B cell (primary cell): Measurements from ENCODE around the gene CHCHD3. TPM values are rescaled to one million over a fixed set of nuclear protein-coding genes. Genes with fewer than 3 reads are reported as not detected.

Source experiments
- ATAC-seq: fragments of 200-7000 bp; cut with Tn5 transposase; one replicate; pipeline ENCODE4 v1.10.0; 2021; ENCODE audit warnings: low read depth, mild to moderate bottlenecking, moderate number of reproducible peaks, moderate library complexity
- CTCF ChIA-PET: fragments of 350-600 bp; sonication (Branson Sonifier 250); formaldehyde crosslinking; loops from one replicate; lab custom pipeline; 2021; ENCODE audit warnings: antibody characterized with exemption, inconsistent platforms; lab: Charles Lee
- POLR2A ChIA-PET: fragments of 350-600 bp; sonication (Branson Sonifier 250); formaldehyde crosslinking; loops from one replicate; lab custom pipeline; 2021; ENCODE audit warnings: antibody characterized with exemption; lab: Charles Lee
- DNase-seq: peaks from one replicate; pipeline ENCODE4 v3.0.0; 2013
- H2AFZ ChIP-seq: 2 replicates; pipeline ENCODE4 v1.6.1; 2012; ENCODE audit warnings: mild to moderate bottlenecking, low read depth, low read length; ENCODE audit not compliant: insufficient read depth, poor library complexity, severe bottlenecking
- H3K27ac ChIP-seq, 2 donors: 1 replicate in 1 of 2; 2 replicates in 1 of 2; pipeline ENCODE4 v1.5.1; 2012 to 2013; ENCODE audit warnings: low read length in 2 of 2, mild to moderate bottlenecking in 2 of 2, moderate library complexity in 1 of 2
- H3K27me3 ChIP-seq, 4 experiments: fragments of 200-600 bp in 1 of 4; sonication (generic) in 1 of 4; replicated peaks in 1 of 4; 1 replicate in 2 of 4; 2 replicates in 2 of 4; pipeline versions ENCODE4 v1.6.1 to v1.7.0; 2013 to 2016; ENCODE audit warnings: low read length in 3 of 4, mild to moderate bottlenecking in 2 of 4, mixed read lengths in 1 of 4, moderate library complexity in 1 of 4; ENCODE audit not compliant: insufficient read depth in 4 of 4, control insufficient read depth in 3 of 4; ENCODE audit errors: control extremely low read depth in 1 of 4
- H3K36me3 ChIP-seq, 2 experiments: replicated peaks in 1 of 2; 1 replicate in 1 of 2; 2 replicates in 1 of 2; pipeline versions ENCODE4 v1.6.1 to v1.7.1; 2013; ENCODE audit warnings: low read length in 1 of 2; ENCODE audit not compliant: insufficient read depth in 2 of 2, control insufficient read depth in 1 of 2; ENCODE audit errors: control extremely low read depth in 1 of 2, extremely low read depth in 1 of 2
- H3K4me1 ChIP-seq, 2 donors: fragments of 200-600 bp in 1 of 2; sonication (generic) in 1 of 2; 1 replicate in 1 of 2; 2 replicates in 1 of 2; pipeline versions ENCODE4 v1.5.1 to v1.6.1; 2013 to 2017; ENCODE audit warnings: low read length in 2 of 2; ENCODE audit not compliant: control insufficient read depth in 2 of 2, insufficient read depth in 2 of 2
- H3K4me2 ChIP-seq: replicated peaks from 2 replicates; pipeline ENCODE3; 2012; ENCODE audit warnings: mild to moderate bottlenecking, low read depth, low read length; ENCODE audit not compliant: poor library complexity, severe bottlenecking
- H3K4me3 ChIP-seq, 5 experiments: fragments of 200-600 bp in 1 of 5; sonication (generic) in 1 of 5; 1 replicate in 3 of 5; 2 replicates in 2 of 5; pipeline versions ENCODE4 v1.5.1 to v1.7.0; 2011 to 2016; ENCODE audit warnings: low read length in 4 of 5, mild to moderate bottlenecking in 4 of 5, low read depth in 2 of 5, control low read depth in 1 of 5, moderate library complexity in 1 of 5; ENCODE audit not compliant: insufficient read depth in 1 of 5; ENCODE audit errors: control extremely low read depth in 1 of 5, extremely low read depth in 1 of 5
- H3K79me2 ChIP-seq: fragments of 200-600 bp; sonication (generic); one replicate; pipeline ENCODE4 v1.6.0; 2016; ENCODE audit warnings: low read length; ENCODE audit not compliant: control insufficient read depth, insufficient read depth
- H3K9ac ChIP-seq: fragments of 200-600 bp; sonication (generic); 2 replicates; pipeline ENCODE4 v1.6.1; 2017; ENCODE audit warnings: mild to moderate bottlenecking, low read length, moderate library complexity
- H3K9me3 ChIP-seq, 3 donors: one replicate each; pipeline versions ENCODE4 v1.6.1 to v1.7.1; 2013; ENCODE audit warnings: low read length in 2 of 3; ENCODE audit not compliant: control insufficient read depth in 2 of 3, insufficient read depth in 1 of 3; ENCODE audit errors: control extremely low read depth in 1 of 3
- H4K20me1 ChIP-seq: 2 replicates; pipeline ENCODE4 v1.6.0; 2012; ENCODE audit warnings: mild to moderate bottlenecking, low read length; ENCODE audit not compliant: insufficient read depth, control insufficient read depth, poor library complexity, severe bottlenecking
- H3K27ac Mint-ChIP-seq: one replicate; pipeline ENCODE4 v1.8.0; 2021; ENCODE audit warnings: mixed read lengths
- H3K27me3 Mint-ChIP-seq: one replicate; pipeline ENCODE4 v1.8.0; 2021; ENCODE audit warnings: mixed read lengths
- H3K4me1 Mint-ChIP-seq: one replicate; pipeline ENCODE4 v1.8.0; 2021; ENCODE audit warnings: mixed read lengths
- H3K4me3 Mint-ChIP-seq: one replicate; pipeline ENCODE4 v1.8.0; 2021; ENCODE audit warnings: mixed read lengths
- H3K9me3 Mint-ChIP-seq: one replicate; pipeline ENCODE4 v1.8.0; 2022; ENCODE audit warnings: mixed read lengths; ENCODE audit not compliant: insufficient read depth
- CTCF ChIP-seq: fragments of 200-600 bp; IDR thresholded peaks from one replicate; pipeline ENCODE4 v1.8.0; 2022; ENCODE audit warnings: antibody characterized with exemption, mild to moderate bottlenecking
- EZH2 ChIP-seq: IDR thresholded peaks from 2 replicates; pipeline ENCODE4 v1.6.1; 2012; ENCODE audit warnings: borderline replicate concordance, low read depth, mild to moderate bottlenecking, moderate library complexity, low read length; ENCODE audit not compliant: insufficient read depth, poor library complexity, severe bottlenecking
- WGBS: methylation state at CpG from one replicate; pipeline ENCODE4 v1.1.5; 2013; ENCODE audit warnings: missing lambda C conversion rate; ENCODE audit not compliant: insufficient coverage; 5-methylcytosine and 5-hydroxymethylcytosine counted together
- intact Hi-C: fragments of 100-400 bp; cut with micrococcal nuclease; formaldehyde crosslinking; loops from one replicate; pipeline ENCODE4 v1.10.0; 2022
- polyA plus RNA-seq: library from polyadenylated mRNA; depleted of rRNA; stranded (reverse); fragments of >200 nt; gene quantifications from 2 replicates; pipeline ENCODE4 v1.2.3, GENCODE V29; 2012
- total RNA-seq, 2 donors: library from RNA; stranded (reverse); fragments of 120-200 nt in 1 of 2; gene quantifications; 1 replicate in 1 of 2; 2 replicates in 1 of 2; pipeline versions ENCODE4 v1.2.3 to v1.2.4, GENCODE V29; 2013 to 2022

The CHCHD3 gene
- total and polyA plus RNA-seq, 2 donors (not counting 1 experiment from before 2014, with no cell fraction given), result 20.1 to 38.4 TPM

GRCh38 chr7:133056370-133057238 is 25.3 kb downstream of the CHCHD3 start:
- Histone ChIP-seq H3K36me3 (peaks cover 3% of the 10 kb centered on the region in 2 experiments), H3K4me1 (peaks cover 13 to 16% of the 10 kb centered on the region in 2 donors), H2AFZ (no peak overlapping the region), H3K9me3 (no peaks in the 10 kb centered on the region), H3K27ac (no peak overlapping the region), H3K79me2 (peaks cover 80% of the 10 kb centered on the region), H4K20me1 (peaks cover 22% of the 10 kb centered on the region), H3K9ac (no peak overlapping the region), H3K4me2 (no peak overlapping the region), H3K27me3 (no peaks in the 10 kb centered on the region), H3K4me3 (no peak overlapping the region)
- no peak for TF ChIP-seq CTCF
- TF ChIP-seq EZH2, result no peak
- ChIA-PET POLR2A (no interaction called here), CTCF (no interaction called here)
- DNase-seq (no peak), ATAC-seq (no peak)
- Mint-ChIP-seq H3K4me1 (peaks cover 54% of the 10 kb centered on the region), H3K9me3 (no peaks in the 10 kb centered on the region), H3K4me3 (no peak overlapping the region), H3K27me3 (no peaks in the 10 kb centered on the region), H3K27ac (no peak overlapping the region)
- intact Hi-C loops, result no loop called here
- 100% methylated on average over 1 of the region's 4 CpGs for WGBS

GRCh38 chr7:133054162-133054840 is 27.6 kb downstream of the CHCHD3 start:
- Histone ChIP-seq H3K4me3 (no peak overlapping the region), H2AFZ (no peak overlapping the region), H4K20me1 (peaks cover 17% of the 10 kb centered on the region), H3K27ac (no peak overlapping the region), H3K9me3 (no peaks in the 10 kb centered on the region), H3K4me1 (peaks cover 6 to 7% of the 10 kb centered on the region in 2 donors), H3K9ac (no peak overlapping the region), H3K27me3 (no peaks in the 10 kb centered on the region), H3K4me2 (no peak overlapping the region), H3K79me2 (peaks cover 67% of the 10 kb centered on the region), H3K36me3 (peaks cover 3% of the 10 kb centered on the region in 2 experiments)
- no peak for DNase-seq
- ATAC-seq, result no peak
- no peak for TF ChIP-seq EZH2
- TF ChIP-seq CTCF, result no peak
- intact Hi-C loops, result no loop called here
- CTCF ChIA-PET, result no interaction called here
- WGBS, result no CpG with 5 or more reads among the region's 2 CpGs
- H3K27ac Mint-ChIP-seq, result no peak overlapping the region
- H3K4me1 Mint-ChIP-seq, result peaks cover 40% of the 10 kb centered on the region
- H3K9me3 Mint-ChIP-seq, result no peaks in the 10 kb centered on the region
- H3K4me3 Mint-ChIP-seq, result no peak overlapping the region
- H3K27me3 Mint-ChIP-seq, result no peaks in the 10 kb centered on the region
- POLR2A ChIA-PET, result no interaction called here
